ENCODE measurements around the gene NSUN6. TPM values are rescaled to one million over a fixed set of nuclear protein-coding genes. Genes with fewer than 3 reads are reported as not detected.

NSUN6 gene
- total and polyA plus RNA-seq, 2 donors (not counting 1 experiment from before 2014, with no cell fraction given): 4.2 to 9.4 TPM

DNA sequence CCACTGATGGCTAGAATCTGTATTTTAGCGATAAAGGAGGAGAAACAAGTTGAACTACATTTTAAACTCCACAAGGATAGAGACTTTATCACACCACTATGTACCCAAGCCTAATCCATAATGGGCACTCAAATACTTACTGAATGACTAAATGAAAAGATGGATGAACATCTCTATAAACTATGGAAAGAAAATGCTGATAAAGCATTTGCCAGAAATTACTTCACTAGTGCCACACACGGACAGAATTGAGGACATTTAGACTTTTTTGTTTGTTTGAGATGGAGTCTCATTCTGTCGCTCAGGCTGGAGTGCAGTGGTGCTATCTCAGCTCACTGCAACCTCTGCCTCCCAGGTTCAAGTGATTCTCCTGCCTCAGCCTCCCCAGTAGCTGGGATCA, 1.7 kb upstream of the NSUN6 start:
- no peaks in the 10 kb centered on the region for H4K20me1 ChIP-seq (ENCODE audit: control insufficient read depth, extremely low read depth, insufficient read depth, low read length)
- H3K4me3 ChIP-seq (replicated peaks in 1 of 4; ENCODE audit: control extremely low read depth in 1 of 4, insufficient read depth in 1 of 4, low read depth in 3 of 4, low read length in 4 of 4): no peak overlapping the region
- TF ChIP-seq EZH2 (IDR thresholded peaks at IDR 0.05; ENCODE audit: low read length, missing control alignments): no peak
- TF ChIP-seq, protein P1, sequence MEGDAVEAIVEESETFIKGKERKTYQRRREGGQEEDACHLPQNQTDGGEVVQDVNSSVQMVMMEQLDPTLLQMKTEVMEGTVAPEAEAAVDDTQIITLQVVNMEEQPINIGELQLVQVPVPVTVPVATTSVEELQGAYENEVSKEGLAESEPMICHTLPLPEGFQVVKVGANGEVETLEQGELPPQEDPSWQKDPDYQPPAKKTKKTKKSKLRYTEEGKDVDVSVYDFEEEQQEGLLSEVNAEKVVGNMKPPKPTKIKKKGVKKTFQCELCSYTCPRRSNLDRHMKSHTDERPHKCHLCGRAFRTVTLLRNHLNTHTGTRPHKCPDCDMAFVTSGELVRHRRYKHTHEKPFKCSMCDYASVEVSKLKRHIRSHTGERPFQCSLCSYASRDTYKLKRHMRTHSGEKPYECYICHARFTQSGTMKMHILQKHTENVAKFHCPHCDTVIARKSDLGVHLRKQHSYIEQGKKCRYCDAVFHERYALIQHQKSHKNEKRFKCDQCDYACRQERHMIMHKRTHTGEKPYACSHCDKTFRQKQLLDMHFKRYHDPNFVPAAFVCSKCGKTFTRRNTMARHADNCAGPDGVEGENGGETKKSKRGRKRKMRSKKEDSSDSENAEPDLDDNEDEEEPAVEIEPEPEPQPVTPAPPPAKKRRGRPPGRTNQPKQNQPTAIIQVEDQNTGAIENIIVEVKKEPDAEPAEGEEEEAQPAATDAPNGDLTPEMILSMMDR (conservative IDR thresholded peaks at IDR 0.05 in 1 of 2, IDR thresholded peaks at IDR 0.05 in 1 of 2; ENCODE audit: low read depth in 1 of 2, low read length in 2 of 2): no peak
- no peak overlapping the region for H3K4me2 ChIP-seq (ENCODE audit: extremely low read depth, insufficient read depth, low read length)
- H3K79me2 ChIP-seq (ENCODE audit: control insufficient read depth, insufficient read depth, low read length): peaks cover 2% of the 10 kb centered on the region
- H3K27ac ChIP-seq (ENCODE audit: insufficient read depth, low read length): no peak overlapping the region
- no peak overlapping the region for H3K9ac ChIP-seq (ENCODE audit: insufficient read depth, low read length)
- no peaks in the 10 kb centered on the region for H3K9me3 ChIP-seq (ENCODE audit: control insufficient read depth, insufficient read depth, low read depth, low read length)
- H3K4me1 ChIP-seq (ENCODE audit: control insufficient read depth, extremely low read depth, insufficient read depth, low read length): peaks cover 2% of the 10 kb centered on the region
- no peak for DNase-seq (ENCODE audit: low read depth in 2 of 2)
- H3K36me3 ChIP-seq (ENCODE audit: control insufficient read depth, insufficient read depth, low read length): no peaks in the 10 kb centered on the region
- H3K27me3 ChIP-seq (ENCODE audit: control insufficient read depth, insufficient read depth, low read length): no peaks in the 10 kb centered on the region
- H2AFZ ChIP-seq (ENCODE audit: low read length): no peak overlapping the region

DNA sequence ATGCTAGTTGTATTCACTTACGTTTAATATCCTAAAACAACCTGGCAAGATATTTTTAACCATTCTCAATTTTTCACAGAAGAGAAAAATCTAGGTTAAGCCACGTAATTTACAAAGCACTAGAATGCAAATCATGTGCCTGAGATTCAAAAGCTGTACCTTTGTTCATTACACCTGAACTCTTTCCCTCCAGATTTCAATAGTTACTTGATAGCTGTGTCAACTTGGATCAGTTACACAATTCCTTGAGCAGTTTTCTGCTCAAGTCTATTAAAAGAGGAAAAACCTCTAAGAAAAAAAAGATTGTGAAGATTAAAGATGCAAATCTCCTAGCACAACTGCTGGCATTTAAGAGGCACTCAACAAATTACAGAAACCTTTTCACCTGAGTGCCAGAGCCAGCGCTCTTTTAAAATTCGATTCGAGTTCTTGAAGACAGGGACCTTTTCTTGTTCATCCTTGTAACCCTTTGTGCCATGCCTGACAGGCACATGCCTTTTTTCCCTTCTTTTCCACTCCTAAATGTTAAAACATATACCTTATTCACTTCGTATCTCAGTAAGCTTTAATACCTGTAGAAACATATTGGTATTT, 886 bp downstream of the NSUN6 start:
- peak overlapping the region; percentile 65 to 98 (median 90) for H3K4me3 ChIP-seq (replicated peaks in 1 of 4; ENCODE audit: control extremely low read depth in 1 of 4, insufficient read depth in 1 of 4, low read depth in 3 of 4, low read length in 4 of 4)
- DNase-seq (ENCODE audit: low read depth in 2 of 2): no peak
- TF ChIP-seq EZH2 (IDR thresholded peaks at IDR 0.05; ENCODE audit: low read length, missing control alignments): no peak
- TF ChIP-seq, protein P1 (conservative IDR thresholded peaks at IDR 0.05 in 1 of 2, IDR thresholded peaks at IDR 0.05 in 1 of 2; ENCODE audit: low read depth in 1 of 2, low read length in 2 of 2): no peak
- peak overlapping the region; percentile 92 for H3K27ac ChIP-seq (ENCODE audit: insufficient read depth, low read length)
- no peaks in the 10 kb centered on the region for H3K27me3 ChIP-seq (ENCODE audit: control insufficient read depth, insufficient read depth, low read length)
- H3K36me3 ChIP-seq (ENCODE audit: control insufficient read depth, insufficient read depth, low read length): no peaks in the 10 kb centered on the region
- H2AFZ ChIP-seq (ENCODE audit: low read length): peak overlapping the region; percentile 69
- H3K9ac ChIP-seq (ENCODE audit: insufficient read depth, low read length): peak overlapping the region; percentile 85
- peaks cover 2% of the 10 kb centered on the region for H3K4me1 ChIP-seq (ENCODE audit: control insufficient read depth, extremely low read depth, insufficient read depth, low read length)
- H4K20me1 ChIP-seq (ENCODE audit: control insufficient read depth, extremely low read depth, insufficient read depth, low read length): no peaks in the 10 kb centered on the region
- peak overlapping the region; percentile 90 for H3K4me2 ChIP-seq (ENCODE audit: extremely low read depth, insufficient read depth, low read length)
- H3K79me2 ChIP-seq (ENCODE audit: control insufficient read depth, insufficient read depth, low read length): peaks cover 2% of the 10 kb centered on the region
- H3K9me3 ChIP-seq (ENCODE audit: control insufficient read depth, insufficient read depth, low read depth, low read length): no peaks in the 10 kb centered on the region

DNA sequence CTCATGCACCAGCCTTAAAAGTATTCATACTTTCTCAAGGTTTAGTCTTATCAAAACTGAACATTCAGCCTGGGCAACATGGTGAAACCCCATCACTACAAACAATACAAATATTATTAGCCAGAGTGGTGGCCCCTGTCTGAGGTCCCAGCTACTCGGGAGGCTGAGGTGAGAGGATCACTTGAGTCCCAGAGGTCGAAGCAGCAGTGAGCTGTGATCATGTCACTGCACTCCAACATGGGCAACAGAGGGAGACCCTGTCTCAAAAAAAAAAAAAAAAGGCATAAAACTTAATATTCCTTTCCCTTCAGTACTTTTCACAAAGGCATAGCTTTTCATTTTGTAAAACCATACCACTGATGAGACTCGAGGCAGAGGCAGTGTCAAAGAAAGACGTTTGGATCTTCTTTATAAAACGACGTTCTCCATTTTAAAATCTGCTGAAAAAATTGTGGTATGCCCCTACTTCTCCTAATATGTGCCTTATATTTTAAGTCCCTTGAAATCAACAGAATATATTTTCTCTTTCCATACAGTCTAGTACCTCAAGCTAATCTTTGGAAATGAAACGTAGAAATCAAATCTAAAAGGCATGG, 1.9 kb downstream of the NSUN6 start:
- Histone ChIP-seq H3K4me1 (ENCODE audit: control insufficient read depth, extremely low read depth, insufficient read depth, low read length) (peaks cover 2% of the 10 kb centered on the region), H4K20me1 (ENCODE audit: control insufficient read depth, extremely low read depth, insufficient read depth, low read length) (no peaks in the 10 kb centered on the region), H3K27me3 (ENCODE audit: control insufficient read depth, insufficient read depth, low read length) (no peaks in the 10 kb centered on the region), H3K9me3 (ENCODE audit: control insufficient read depth, insufficient read depth, low read depth, low read length) (no peaks in the 10 kb centered on the region), H3K79me2 (ENCODE audit: control insufficient read depth, insufficient read depth, low read length) (peaks cover 2% of the 10 kb centered on the region), H3K4me3 (replicated peaks in 1 of 4; ENCODE audit: control extremely low read depth in 1 of 4, insufficient read depth in 1 of 4, low read depth in 3 of 4, low read length in 4 of 4) (peak overlapping the region in 2 of 4 experiments; percentile 65 to 86), H2AFZ (ENCODE audit: low read length) (no peak overlapping the region), H3K36me3 (ENCODE audit: control insufficient read depth, insufficient read depth, low read length) (no peaks in the 10 kb centered on the region), H3K9ac (ENCODE audit: insufficient read depth, low read length) (no peak overlapping the region), H3K27ac (ENCODE audit: insufficient read depth, low read length) (no peak overlapping the region), H3K4me2 (ENCODE audit: extremely low read depth, insufficient read depth, low read length) (peak overlapping the region; percentile 90)
- DNase-seq (ENCODE audit: low read depth in 2 of 2): no peak
- TF ChIP-seq, protein P1 (conservative IDR thresholded peaks at IDR 0.05 in 1 of 2, IDR thresholded peaks at IDR 0.05 in 1 of 2; ENCODE audit: low read depth in 1 of 2, low read length in 2 of 2): no peak
- TF ChIP-seq EZH2 (IDR thresholded peaks at IDR 0.05; ENCODE audit: low read length, missing control alignments): no peak

All from fibroblast of lung (primary cell).